Heart right ventricle (tissue), 16 donors: ENCODE measurements around the gene MSH4. TPM values are rescaled to one million over a fixed set of nuclear protein-coding genes. Genes with fewer than 3 reads are reported as not detected.

ENCODE experiments used
- ATAC-seq, 8 donors: fragments of 200-7000 bp; cut with Tn5 transposase; one replicate each; pipeline ENCODE4 v1.9.1; 2020; ENCODE audit warnings: mild to moderate bottlenecking in 8 of 8, moderate library complexity in 8 of 8, moderate number of reproducible peaks in 1 of 8
- DNase-seq, 2 donors: peaks; one replicate each; pipeline ENCODE4 v3.0.0-alpha.2; 2020
- H3K27ac ChIP-seq, 10 donors: fragments of 200-600 bp; sonication (generic) in 2 of 10; one replicate each; pipeline versions ENCODE4 v1.5.0 to v1.8.0; 2020 to 2022; ENCODE audit warnings: mild to moderate bottlenecking in 3 of 10
- H3K27me3 ChIP-seq, 7 donors: fragments of 200-600 bp; one replicate each; pipeline ENCODE4 v1.8.0; 2021 to 2022; ENCODE audit warnings: mild to moderate bottlenecking in 2 of 7
- H3K36me3 ChIP-seq, 9 donors: fragments of 200-600 bp; sonication (generic) in 1 of 9; one replicate each; pipeline versions ENCODE4 v1.5.0 to v1.8.0; 2020 to 2022; ENCODE audit warnings: mild to moderate bottlenecking in 2 of 9
- H3K4me1 ChIP-seq, 9 donors: fragments of 200-600 bp; sonication (generic) in 1 of 9; one replicate each; pipeline versions ENCODE4 v1.5.0 to v1.8.0; 2020 to 2022; ENCODE audit warnings: mild to moderate bottlenecking in 4 of 9
- H3K4me3 ChIP-seq, 10 donors: fragments of 200-600 bp; sonication (generic) in 2 of 10; one replicate each; pipeline versions ENCODE4 v1.5.0 to v1.8.0; 2020 to 2022; ENCODE audit warnings: mild to moderate bottlenecking in 7 of 10, moderate library complexity in 2 of 10
- H3K9me3 ChIP-seq, 11 donors: fragments of 200-600 bp in 10 of 11; sonication (generic) in 2 of 11; one replicate each; pipeline versions ENCODE4 v1.5.0 to v1.8.0; 2013 to 2022; ENCODE audit warnings: mild to moderate bottlenecking in 2 of 11, control low read depth in 1 of 11, moderate library complexity in 1 of 11
- CTCF ChIP-seq, 9 donors: fragments of 200-600 bp; sonication (generic) in 2 of 9; IDR thresholded peaks; one replicate each; pipeline versions ENCODE4 v1.5.0 to v1.8.0; 2021 to 2022; ENCODE audit warnings: antibody characterized with exemption in 9 of 9, mild to moderate bottlenecking in 5 of 9, moderate library complexity in 1 of 9
- WGBS, 2 donors: extraction: QIAGEN DNeasy Blood & Tissue Kit; methylation state at CpG; one replicate each; pipeline ENCODE4 v1.1.7; 2013; ENCODE audit warnings: inconsistent platforms in 1 of 2; 5-methylcytosine and 5-hydroxymethylcytosine counted together
- intact Hi-C, 10 donors: fragments of 100-400 bp; cut with DNase I; formaldehyde crosslinking; loops; one replicate each; pipeline versions ENCODE4 v1.11.1 to v1.14.2; 2022
- polyA plus RNA-seq, 2 donors: library from polyadenylated mRNA; stranded (reverse); fragments of 200-250 nt; gene quantifications; one replicate each; pipeline ENCODE4 v1.2.3, GENCODE V29; 2013
- total RNA-seq, 10 donors: library from RNA; stranded (reverse); fragmentation: NEBNext Ultra II Directional in 3 of 10; extraction: Animal tissue kit (Norgen Biotek cat#: 25700) in 3 of 10; gene quantifications; one replicate each; pipeline versions ENCODE4 v1.2.1 to v1.2.4, GENCODE V29; 2021 to 2023
- donor health status: Arrhythmogenic right ventricular cardiomyopathy.
- donor health status: ischemic (EF 13 %, LVEDD 7.1; RV severe dilation, severe dysfunction).
- donor health status: healthy with polysubstance abuse.
- donor health status: DM: no; HTN: yes; CAD: no.
- donor health status: DM: no; HTN: no; CAD: no.
- donor health status: ischemic (EF 25% LVEDD 6.9; RV normal size, moderate dysfunction).
- donor health status: ischemic (EF 25% LVEDD 5.7; RV mildly dilated, moderate dysfunction).
- donor health status: healthy.
- donor health status: DM: yes; HTN: yes; CAD: no.
- donor health status: Ischemic cardiomyopathy.
- donor health status: ischemic (EF 35%, LVEDD 5.7; RV mildly dilated, moderate dysfunction).
- donor health status: nonischemic (EF 11% LVEDD 7.7; RV severe dilation, severe dysfunction).
- donor health status: DM: yes; HTN: yes; CAD: no.
- donor health status: PGD.
- donor health status: ischemic (EF 29% LVEDD 5.4; RV normal size, mild dysfunction).
- donor health status: nonischemic (EF 23%, LVEDD 6.1; RV moderate dilation, normal function).

Gene MSH4
- total and polyA plus RNA-seq, 12 donors: 0.12 to 0.88 (median 0.33) TPM

GRCh38 chr1:75836528-75837100 lies 39.9 kb downstream of the MSH4 start:
- Histone ChIP-seq H3K4me3 (no peak overlapping the region), H3K4me1 (no peaks in the 10 kb centered on the region), H3K27me3 (no peaks in the 10 kb centered on the region), H3K27ac (no peak overlapping the region), H3K9me3 (peaks cover 0 to 35% (median 4%) of the 10 kb centered on the region in 11 donors), H3K36me3 (no peaks in the 10 kb centered on the region)
- 66 to 70% methylated on average over 2 of the region's 2 CpGs for WGBS, 2 donors
- no peak for ATAC-seq
- intact Hi-C loops: no loop called here
- DNase-seq: no peak
- TF ChIP-seq CTCF (IDR thresholded peaks at IDR 0.05): no peak

GRCh38 chr1:75838079-75838478 lies 41.4 kb downstream of the MSH4 start:
- intact Hi-C loops: no loop called here
- Histone ChIP-seq H3K4me1 (no peaks in the 10 kb centered on the region), H3K4me3 (no peak overlapping the region), H3K27ac (no peak overlapping the region), H3K9me3 (peaks cover 0 to 24% (median 4%) of the 10 kb centered on the region in 11 donors), H3K27me3 (no peaks in the 10 kb centered on the region), H3K36me3 (no peaks in the 10 kb centered on the region)
- DNase-seq: no peak
- WGBS, 2 donors: 42 to 49% methylated on average over 2 of the region's 2 CpGs
- no peak for ATAC-seq
- no peak for TF ChIP-seq CTCF (IDR thresholded peaks at IDR 0.05)

GRCh38 chr1:75841421-75841820 lies 44.7 kb downstream of the MSH4 start:
- intact Hi-C loops: no loop called here
- TF ChIP-seq CTCF (IDR thresholded peaks at IDR 0.05): no peak

GRCh38 chr1:75845576-75845975 lies 48.9 kb downstream of the MSH4 start:
- no peak for DNase-seq
- Histone ChIP-seq H3K4me3 (no peak overlapping the region), H3K27me3 (no peaks in the 10 kb centered on the region), H3K36me3 (no peaks in the 10 kb centered on the region), H3K27ac (no peak overlapping the region), H3K9me3 (no peaks in the 10 kb centered on the region), H3K4me1 (no peaks in the 10 kb centered on the region)
- ATAC-seq: no peak
- intact Hi-C loops: no loop called here
- WGBS, 2 donors: 0 to 28% methylated on average over 1 of the region's 1 CpG
- TF ChIP-seq CTCF (IDR thresholded peaks at IDR 0.05): no peak

More at GRCh38 chr1:75841421-75841820, 44.7 kb downstream of the MSH4 start:
- H3K27ac ChIP-seq: no peak overlapping the region
- H3K27me3 ChIP-seq: no peaks in the 10 kb centered on the region
- H3K4me3 ChIP-seq: no peak overlapping the region
- no peaks in the 10 kb centered on the region for H3K36me3 ChIP-seq
- DNase-seq (no peak), ATAC-seq (no peak)
- no peaks in the 10 kb centered on the region for H3K4me1 ChIP-seq
- no peaks in the 10 kb centered on the region for H3K9me3 ChIP-seq
